Thyroid gland (tissue), 4 donors: ENCODE measurements around the gene BEND7. TPM values are rescaled to one million over a fixed set of nuclear protein-coding genes. Genes with fewer than 3 reads are reported as not detected.

ENCODE experiments used
- DNase-seq, 2 donors: peaks; one replicate each; pipeline ENCODE4 v3.0.0-alpha.2; 2019
- H3K27ac ChIP-seq, 3 donors: fragments of 200-600 bp; sonication (generic); 1 replicate in 2 of 3; 2 replicates in 1 of 3; pipeline ENCODE4 v1.5.1; 2016 to 2019; ENCODE audit warnings: mild to moderate bottlenecking in 1 of 3, moderate library complexity in 1 of 3
- H3K27me3 ChIP-seq: fragments of 200-600 bp; sonication (generic); one replicate; pipeline ENCODE4 v1.5.1; 2019
- H3K36me3 ChIP-seq, 2 donors: fragments of 200-600 bp; sonication (generic); one replicate each; pipeline ENCODE4 v1.5.1; 2016 to 2019
- H3K4me1 ChIP-seq, 2 donors: fragments of 200-600 bp; sonication (generic); one replicate each; pipeline ENCODE4 v1.5.1; 2017 to 2019
- H3K4me3 ChIP-seq, 3 donors: fragments of 200-600 bp; sonication (generic); replicated peaks in 1 of 3; 1 replicate in 2 of 3; 2 replicates in 1 of 3; pipeline ENCODE4 v1.5.1; 2016; ENCODE audit warnings: mild to moderate bottlenecking in 1 of 3
- H3K9me3 ChIP-seq: fragments of 200-600 bp; sonication (generic); one replicate; pipeline ENCODE4 v1.5.1; 2017
- CTCF ChIP-seq, 6 experiments: fragments of 200-600 bp in 3 of 6; fragments of 450-650 bp in 3 of 6; sonication (generic) in 3 of 6; IDR thresholded peaks; one replicate each; pipeline ENCODE4 v1.5.1; 2016 to 2019; ENCODE audit warnings: antibody characterized with exemption in 6 of 6, mild to moderate bottlenecking in 2 of 6, inconsistent platforms in 1 of 6, moderate library complexity in 1 of 6
- POLR2A ChIP-seq, 2 donors: fragments of 450-650 bp; IDR thresholded peaks; one replicate each; pipeline ENCODE4 v1.6.1; 2017; ENCODE audit warnings: antibody characterized with exemption in 2 of 2, mild to moderate bottlenecking in 2 of 2, moderate library complexity in 1 of 2
- WGBS, 2 donors: methylation state at CpG; one replicate each; pipeline ENCODE4 v1.1.5; 2017; 5-methylcytosine and 5-hydroxymethylcytosine counted together
- intact Hi-C: fragments of 100-400 bp; cut with DNase I; formaldehyde crosslinking; loops from one replicate; pipeline ENCODE4 v1.15.1; 2023
- total RNA-seq, 4 donors: library from RNA; depleted of rRNA; stranded (reverse); fragments of >200 nt; gene quantifications; one replicate each; pipeline ENCODE4 v1.2.3, GENCODE V29; 2016

Gene BEND7
- total RNA-seq, 4 donors from 2014 or later: 51.3 to 106 (median 84.3) TPM

- no peaks in the 10 kb centered on the region for H3K4me1 ChIP-seq
- intact Hi-C loops: no loop called here
- no peak for TF ChIP-seq CTCF (IDR thresholded peaks at IDR 0.05)
- TF ChIP-seq POLR2A (IDR thresholded peaks at IDR 0.05): no peak
- no peaks in the 10 kb centered on the region for H3K9me3 ChIP-seq
- H3K27ac ChIP-seq: no peak overlapping the region
- peaks cover 11 to 16% of the 10 kb centered on the region in 2 donors for H3K36me3 ChIP-seq
- H3K4me3 ChIP-seq: no peak overlapping the region
- no peaks in the 10 kb centered on the region for H3K27me3 ChIP-seq
- WGBS, 2 donors: 79 to 81% methylated on average over 8 of the region's 8 CpGs
- no peak for DNase-seq
These were observed 32.6 kb downstream of the BEND7 start for GRCh38 chr10:13496164-13496563.

GRCh38 chr10:13492493-13493180 lies 36.2 kb downstream of the BEND7 start:
- intact Hi-C loops: no loop called here

GRCh38 chr10:13491747-13492360 lies 37.0 kb downstream of the BEND7 start:
- H3K27ac ChIP-seq: no peak overlapping the region
- H3K4me3 ChIP-seq: no peak overlapping the region
- DNase-seq: no peak
- peaks cover 11 to 12% of the 10 kb centered on the region in 2 donors for H3K36me3 ChIP-seq
- H3K9me3 ChIP-seq: no peaks in the 10 kb centered on the region
- no peaks in the 10 kb centered on the region for H3K27me3 ChIP-seq
- H3K4me1 ChIP-seq: no peaks in the 10 kb centered on the region
- intact Hi-C loops: no loop called here
- 88 to 93% methylated on average over 9 of the region's 9 CpGs for WGBS, 2 donors
- TF ChIP-seq CTCF (IDR thresholded peaks at IDR 0.05) (no peak), POLR2A (IDR thresholded peaks at IDR 0.05) (no peak)

More at GRCh38 chr10:13492493-13493180, 36.2 kb downstream of the BEND7 start:
- Histone ChIP-seq H3K36me3 (peaks cover 11 to 16% of the 10 kb centered on the region in 2 donors), H3K4me3 (no peak overlapping the region), H3K4me1 (no peaks in the 10 kb centered on the region), H3K27ac (no peak overlapping the region), H3K27me3 (no peaks in the 10 kb centered on the region), H3K9me3 (no peaks in the 10 kb centered on the region)
- WGBS, 2 donors: 80 to 87% methylated on average over 16 of the region's 16 CpGs
- no peak for DNase-seq
- no peak for TF ChIP-seq POLR2A (IDR thresholded peaks at IDR 0.05)
- TF ChIP-seq CTCF (IDR thresholded peaks at IDR 0.05): no peak

- TF ChIP-seq CTCF (IDR thresholded peaks at IDR 0.05) (no peak), POLR2A (IDR thresholded peaks at IDR 0.05) (no peak)
- H3K27ac ChIP-seq: no peak overlapping the region
These were observed 38.3 kb downstream of the BEND7 start for GRCh38 chr10:13490503-13490902.

GRCh38 chr10:13489035-13489599 lies 39.7 kb downstream of the BEND7 start:
- intact Hi-C loops: no loop called here
- no peaks in the 10 kb centered on the region for H3K27me3 ChIP-seq
- H3K36me3 ChIP-seq: peaks cover 0 to 3% of the 10 kb centered on the region in 2 donors
- WGBS, 2 donors: 96 to 98% methylated on average over 7 of the region's 7 CpGs
- H3K4me1 ChIP-seq: peaks cover under 1 to 8% of the 10 kb centered on the region in 2 donors
- no peak overlapping the region for H3K4me3 ChIP-seq
- TF ChIP-seq POLR2A (IDR thresholded peaks at IDR 0.05): no peak
- no peak for TF ChIP-seq CTCF (IDR thresholded peaks at IDR 0.05)
- H3K27ac ChIP-seq: no peak overlapping the region
- no peaks in the 10 kb centered on the region for H3K9me3 ChIP-seq
- DNase-seq: no peak

More at GRCh38 chr10:13490503-13490902, 38.3 kb downstream of the BEND7 start:
- Histone ChIP-seq H3K4me3 (no peak overlapping the region), H3K4me1 (no peaks in the 10 kb centered on the region), H3K9me3 (no peaks in the 10 kb centered on the region), H3K27me3 (no peaks in the 10 kb centered on the region), H3K36me3 (peaks cover 0 to 3% of the 10 kb centered on the region in 2 donors)
- DNase-seq: no peak
- intact Hi-C loops: no loop called here
- WGBS, 2 donors: 93 to 94% methylated on average over 5 of the region's 5 CpGs
